HepG2 (cell line): ENCODE data around the gene S100A13. TPM values are rescaled to one million over a fixed set of nuclear protein-coding genes. Genes with fewer than 3 reads are reported as not detected.

Experiments
- AGO2 ChIP-seq: fragments of 200-400 bp; formaldehyde crosslinking; optimal IDR thresholded peaks from 2 replicates; pipeline ENCODE3; 2017; ENCODE audit warnings: mild to moderate bottlenecking, low read depth, low read length, moderate library complexity
- CEBPZ ChIP-seq: IDR thresholded peaks from 2 replicates; pipeline ENCODE4 v1.6.1; 2012; ENCODE audit warnings: low read length, improper control_type of control experiment
- HNRNPLL ChIP-seq: fragments of 200-400 bp; formaldehyde crosslinking; IDR thresholded peaks from 2 replicates; pipeline ENCODE4 v1.6.1; 2017; ENCODE audit warnings: mild to moderate bottlenecking, low read depth, low read length; ENCODE audit not compliant: poor library complexity, severe bottlenecking
- KAT8 ChIP-seq: IDR thresholded peaks from 2 replicates; pipeline ENCODE4 v1.6.1; 2016; ENCODE audit warnings: missing genetic modification reagents, missing compliant biosample characterization
- MAFG ChIP-seq: sonication (generic); formaldehyde crosslinking; IDR thresholded peaks from 2 replicates; pipeline ENCODE4 v1.5.1; 2020; ENCODE audit warnings: mild to moderate bottlenecking, missing genetic modification reagents
- MIXL1 ChIP-seq: IDR thresholded peaks from 2 replicates; pipeline ENCODE4 v1.6.1; 2016
- MYC ChIP-seq: sonication (generic); formaldehyde crosslinking; IDR thresholded peaks from 2 replicates; pipeline ENCODE4 v1.9.0; 2021; ENCODE audit warnings: missing genetic modification reagents, borderline replicate concordance
- NR2C2 ChIP-seq: sonication (generic); formaldehyde crosslinking; IDR thresholded peaks from 2 replicates; pipeline ENCODE4 v1.4.0; 2020; ENCODE audit warnings: missing genetic modification reagents, mild to moderate bottlenecking, moderate library complexity, borderline replicate concordance
- POLR2AphosphoS5 ChIP-seq: IDR thresholded peaks from 2 replicates; pipeline ENCODE4 v1.6.1; 2012; ENCODE audit warnings: low read depth, low read length
- SRSF1 ChIP-seq: fragments of 200-400 bp; formaldehyde crosslinking; optimal IDR thresholded peaks from 2 replicates; pipeline ENCODE3; 2017; ENCODE audit warnings: mild to moderate bottlenecking, low read depth, low read length, moderate library complexity
- TARDBP ChIP-seq: sonication (generic); formaldehyde crosslinking; IDR thresholded peaks from 2 replicates; pipeline ENCODE4 v1.8.0; 2022; ENCODE audit warnings: mild to moderate bottlenecking, missing genetic modification reagents
- ZBTB7A ChIP-seq: sonication (generic); formaldehyde crosslinking; IDR thresholded peaks from 2 replicates; pipeline ENCODE4 v1.8.0; 2022; ENCODE audit warnings: mild to moderate bottlenecking, missing genetic modification reagents
- ZFYVE20 ChIP-seq: sonication (generic); formaldehyde crosslinking; IDR thresholded peaks from 2 replicates; pipeline ENCODE4 v1.8.0; 2023; ENCODE audit warnings: low read depth, mild to moderate bottlenecking, moderate library complexity, missing genetic modification reagents, borderline replicate concordance
- ZNF276 ChIP-seq: sonication (generic); formaldehyde crosslinking; IDR thresholded peaks from 2 replicates; pipeline ENCODE4 v1.4.0; 2020; ENCODE audit warnings: mild to moderate bottlenecking, low read depth, missing genetic modification reagents
- ZNF280B ChIP-seq: sonication (generic); formaldehyde crosslinking; IDR thresholded peaks from 2 replicates; pipeline ENCODE4 v1.5.0; 2020; ENCODE audit warnings: missing genetic modification reagents, mild to moderate bottlenecking, borderline replicate concordance
- ZNF383 ChIP-seq: sonication (generic); formaldehyde crosslinking; IDR thresholded peaks from 2 replicates; pipeline ENCODE4 v1.4.0; 2020; ENCODE audit warnings: missing genetic modification reagents, mild to moderate bottlenecking, borderline replicate concordance
- ZNF441 ChIP-seq: sonication (generic); formaldehyde crosslinking; IDR thresholded peaks from 2 replicates; pipeline ENCODE4 v1.7.0; 2021; ENCODE audit warnings: missing genetic modification reagents, borderline replicate concordance
- ZNF574 ChIP-seq: sonication (generic); formaldehyde crosslinking; IDR thresholded peaks from 2 replicates; pipeline ENCODE4 v1.4.0; 2020; ENCODE audit warnings: missing genetic modification reagents
- ZNF629 ChIP-seq: sonication (generic); formaldehyde crosslinking; conservative IDR thresholded peaks from 2 replicates; pipeline ENCODE4 v1.5.0; 2020; ENCODE audit warnings: missing genetic modification reagents
- ZNF703 ChIP-seq: sonication (generic); formaldehyde crosslinking; IDR thresholded peaks from 2 replicates; pipeline ENCODE4 v1.5.1; 2020; ENCODE audit warnings: missing genetic modification reagents, mild to moderate bottlenecking, moderate library complexity, borderline replicate concordance
- polyA plus RNA-seq, 8 experiments: library from polyadenylated mRNA; depleted of rRNA in 3 of 8; stranded (reverse) in 7 of 8; unstranded in 1 of 8; fragments of >200 nt; fragmentation: Illumina TruSeq in 4 of 8; extraction: Trizol in 4 of 8; gene quantifications; 2 replicates each; pipeline versions ENCODE4 v1.2.1 to v1.2.3, GENCODE V29; 2011 to 2016; ENCODE audit warnings: low read depth in 4 of 8, missing spikeins in 1 of 8, mixed read lengths in 1 of 8; ENCODE audit not compliant: insufficient read depth in 1 of 8
- total RNA-seq, 5 experiments: library from RNA; depleted of rRNA; stranded (reverse); fragments of >200 nt; fragmentation: Illumina TruSeq; extraction: Trizol; gene quantifications; 2 replicates each; pipeline ENCODE4 v1.2.3, GENCODE V29; 2016; ENCODE audit warnings: low read depth in 1 of 5

S100A13 gene
- total and polyA plus RNA-seq, 2 of the 13 experiments (the other 11 are each of a cell fraction or from before 2014, with no cell fraction given): 89.5 to 172 TPM

GRCh38 chr1:153612755-153613331, 14.5 kb downstream of the S100A13 start, which contains the start of gene S100A16 (continued):
- TF ChIP-seq ZNF276 (CRISPR knock-in tag) (0 out of 2 replicates have a peak, but pooled peaks have one; percentile 47), ZNF574 (CRISPR knock-in tag) (peak; percentile 61), AGO2 (peak; percentile 32), ZNF629 (CRISPR knock-in tag) (0 out of 2 replicates have a peak, but pooled peaks have one; percentile 12), MAFG (CRISPR knock-in tag) (no peak), MIXL1 (CRISPR knock-in tag) (0 out of 2 replicates have a peak, but pooled peaks have one; percentile 19), HNRNPLL (peak; percentile 36), SRSF1 (peak; percentile 80), POLR2AphosphoS5 (peak; percentile 66), ZNF703 (CRISPR knock-in tag) (0 out of 2 replicates have a peak, but pooled peaks have one; percentile 43), ZBTB7A (CRISPR knock-in tag) (peak; percentile 31; the same call in 1 of the 2 replicates), NR2C2 (peak; percentile 37), TARDBP (CRISPR knock-in tag) (0 out of 2 replicates have a peak, but pooled peaks have one; percentile 50), ZNF441 (CRISPR knock-in tag) (0 out of 2 replicates have a peak, but pooled peaks have one; percentile 35), ZNF383 (0 out of 2 replicates have a peak, but pooled peaks have one; percentile 72), CEBPZ (no peak), ZFYVE20 (CRISPR knock-in tag) (no peak), KAT8 (CRISPR knock-in tag) (peak; percentile 48; the same call in 1 of the 2 replicates), ZNF280B (CRISPR knock-in tag) (no peak), MYC (peak; percentile 41; the same call in 1 of the 2 replicates)
